CD4-positive, alpha-beta T cell treated with Interleukin-15 for 4 hours (primary cell): Measurements from ENCODE around the gene G0S2.

Experiments used
- DNase-seq: peaks from one replicate; pipeline ENCODE4 v3.0.0-alpha.2; 2020; ENCODE audit warnings: low spot score

The G0S2 gene, protein sequence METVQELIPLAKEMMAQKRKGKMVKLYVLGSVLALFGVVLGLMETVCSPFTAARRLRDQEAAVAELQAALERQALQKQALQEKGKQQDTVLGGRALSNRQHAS

DNA sequence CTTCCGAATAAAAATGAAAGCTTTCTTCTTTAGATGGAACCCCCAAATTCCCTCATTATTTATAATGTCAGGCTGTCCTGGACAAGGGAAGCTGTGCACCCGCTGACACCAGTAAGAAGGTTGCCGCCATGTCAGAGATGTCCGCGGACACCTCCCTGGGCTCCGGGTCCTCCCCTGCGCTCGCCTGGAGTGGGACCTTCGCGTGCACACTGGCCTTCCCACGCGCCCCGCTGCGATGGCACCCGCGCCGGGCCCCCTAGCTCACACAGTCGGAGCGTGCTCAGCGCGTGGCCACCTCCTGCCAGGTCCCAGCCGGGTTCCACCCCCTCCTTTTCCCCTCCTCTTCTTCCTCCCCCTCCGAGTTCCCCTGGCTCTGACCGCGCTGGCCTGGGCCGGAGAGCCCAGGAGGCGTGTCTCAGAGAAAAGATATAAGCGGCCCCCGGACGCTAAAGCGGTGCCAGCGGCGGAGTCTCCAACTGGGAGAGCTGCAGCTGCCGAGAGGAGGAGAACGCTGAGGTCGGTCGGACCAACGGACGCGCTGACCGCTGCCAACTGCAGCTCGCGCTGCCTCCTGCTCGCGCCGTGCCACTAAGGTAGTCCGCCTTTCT is at the start of gene G0S2:
Gene G0S2 (plus strand): TSS at position 456 of the 608 bp plus-strand sequence. CDS start 273 bp downstream, outside the sequence.
- DNase-seq = no peak

DNA sequence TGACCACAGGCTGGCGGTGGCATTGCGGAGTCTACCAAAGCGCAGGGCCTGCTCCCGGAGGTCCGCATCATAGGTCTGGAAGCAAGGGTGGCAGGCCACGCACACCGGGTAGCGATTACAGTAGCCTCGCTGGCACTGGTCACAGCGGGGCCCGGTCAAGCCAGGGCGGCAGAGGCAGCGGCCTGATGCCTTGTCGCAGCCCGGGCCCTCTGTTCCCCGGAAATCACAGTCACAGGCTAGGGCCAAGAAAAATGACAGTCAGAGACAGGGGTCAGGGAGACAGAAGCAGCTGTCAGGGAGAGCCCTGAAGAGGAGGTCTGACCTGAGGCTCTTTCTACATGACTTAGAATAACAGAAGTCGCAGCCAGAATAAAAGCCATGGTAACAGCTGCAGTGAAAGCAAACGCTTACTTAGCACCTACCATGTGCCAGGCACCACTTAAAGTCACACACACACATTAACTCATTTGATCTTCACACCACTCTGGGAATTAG is 49.4 kb upstream of the G0S2 start:
- DNase-seq = no peak

DNA sequence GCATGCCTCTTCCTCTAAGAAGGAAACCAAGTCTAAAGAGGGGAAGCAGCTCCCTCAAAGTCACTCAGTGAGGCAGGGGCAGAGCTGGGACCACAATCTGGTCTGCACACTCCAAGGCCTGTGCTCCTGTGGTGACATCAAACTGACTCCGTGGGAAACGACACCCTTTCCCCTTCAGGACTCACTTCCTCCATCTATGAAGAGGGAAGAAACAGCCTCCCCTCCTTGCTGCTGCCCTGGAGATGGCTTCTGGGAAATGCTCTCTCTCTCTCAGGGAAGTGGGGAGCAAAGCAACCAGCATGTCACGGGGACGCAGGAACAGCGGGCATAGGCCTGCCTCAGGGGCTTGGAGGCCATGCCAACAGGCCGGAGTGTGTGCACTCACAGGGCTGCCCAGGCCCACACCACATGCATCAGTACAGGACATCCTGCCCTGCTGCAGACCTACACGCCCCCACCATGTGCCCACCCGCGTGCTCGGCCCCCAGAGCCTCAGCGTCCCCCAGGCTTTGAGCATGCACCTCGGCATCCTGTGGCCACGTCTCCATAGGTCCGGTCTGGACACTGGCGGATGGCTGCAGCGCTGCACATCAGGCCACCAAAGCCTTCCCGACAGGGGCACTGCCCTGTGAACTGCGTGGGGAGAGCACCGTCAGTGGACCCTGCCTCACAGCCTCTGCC is 48.7 kb upstream of the G0S2 start:
- DNase-seq = no peak

DNA sequence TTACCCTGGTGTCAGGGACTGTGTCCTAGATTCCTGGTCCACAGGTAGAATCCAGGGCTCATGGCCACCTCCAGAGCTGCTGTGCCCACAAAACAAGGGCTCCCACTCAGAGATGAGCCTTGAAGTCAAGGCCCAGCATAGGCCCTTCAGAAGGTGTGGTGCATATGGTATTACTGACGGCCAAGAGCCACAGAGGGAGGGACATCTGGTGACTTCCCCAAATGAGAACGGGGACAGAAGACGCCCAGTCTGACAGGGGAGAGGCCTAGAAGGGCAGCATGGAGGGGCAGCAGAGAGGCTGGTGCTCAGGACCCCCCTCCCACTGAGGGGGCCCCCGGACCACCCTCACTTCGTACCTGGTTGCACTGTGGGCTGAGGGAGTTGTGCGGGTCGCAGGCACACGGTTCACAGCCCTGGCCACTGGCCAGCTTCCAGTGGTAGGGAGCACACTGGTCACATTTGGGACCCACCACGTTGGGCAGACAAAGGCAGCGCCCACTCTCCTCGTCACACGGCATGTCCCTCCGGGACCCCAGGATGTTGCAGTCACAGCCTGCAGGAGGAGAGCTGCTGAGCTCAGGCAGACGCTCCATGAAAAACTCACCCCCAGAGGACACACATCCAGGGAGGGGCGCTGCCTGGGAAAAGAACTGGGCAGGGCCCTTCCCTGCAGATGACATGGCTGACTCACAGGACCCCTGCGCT is 48.0 kb upstream of the G0S2 start:
- no peak for DNase-seq

DNA sequence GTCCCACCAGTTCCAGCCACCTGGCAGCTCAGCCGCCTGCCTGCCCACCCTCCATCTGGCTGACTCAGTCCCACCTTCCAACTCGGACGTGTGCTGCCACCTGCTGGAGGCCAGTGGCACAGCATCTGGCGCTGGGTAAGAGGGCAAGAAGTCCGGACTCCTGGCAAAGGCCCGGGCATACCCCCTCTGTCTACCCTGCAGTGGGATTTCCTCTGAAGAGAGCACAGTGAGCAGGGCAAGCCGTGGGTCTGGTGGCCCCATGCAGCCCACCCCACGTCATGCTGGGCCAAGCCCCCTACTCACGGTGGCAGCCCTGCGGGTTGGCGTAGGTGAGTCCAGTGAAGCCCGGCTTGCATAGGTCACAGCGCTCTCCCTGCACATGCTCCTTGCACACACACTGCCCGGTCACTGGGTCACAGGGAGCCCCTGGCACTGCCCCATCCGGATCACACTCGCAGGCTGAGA is 47.4 kb upstream of the G0S2 start:
- peak; percentile 77 for DNase-seq

- no peak for DNase-seq
Measured at GRCh38 chr1:209628618-209629299, 46.5 kb upstream of the G0S2 start.

GRCh38 chr1:209629621-209630382 is 45.4 kb upstream of the G0S2 start:
- no peak for DNase-seq

DNA sequence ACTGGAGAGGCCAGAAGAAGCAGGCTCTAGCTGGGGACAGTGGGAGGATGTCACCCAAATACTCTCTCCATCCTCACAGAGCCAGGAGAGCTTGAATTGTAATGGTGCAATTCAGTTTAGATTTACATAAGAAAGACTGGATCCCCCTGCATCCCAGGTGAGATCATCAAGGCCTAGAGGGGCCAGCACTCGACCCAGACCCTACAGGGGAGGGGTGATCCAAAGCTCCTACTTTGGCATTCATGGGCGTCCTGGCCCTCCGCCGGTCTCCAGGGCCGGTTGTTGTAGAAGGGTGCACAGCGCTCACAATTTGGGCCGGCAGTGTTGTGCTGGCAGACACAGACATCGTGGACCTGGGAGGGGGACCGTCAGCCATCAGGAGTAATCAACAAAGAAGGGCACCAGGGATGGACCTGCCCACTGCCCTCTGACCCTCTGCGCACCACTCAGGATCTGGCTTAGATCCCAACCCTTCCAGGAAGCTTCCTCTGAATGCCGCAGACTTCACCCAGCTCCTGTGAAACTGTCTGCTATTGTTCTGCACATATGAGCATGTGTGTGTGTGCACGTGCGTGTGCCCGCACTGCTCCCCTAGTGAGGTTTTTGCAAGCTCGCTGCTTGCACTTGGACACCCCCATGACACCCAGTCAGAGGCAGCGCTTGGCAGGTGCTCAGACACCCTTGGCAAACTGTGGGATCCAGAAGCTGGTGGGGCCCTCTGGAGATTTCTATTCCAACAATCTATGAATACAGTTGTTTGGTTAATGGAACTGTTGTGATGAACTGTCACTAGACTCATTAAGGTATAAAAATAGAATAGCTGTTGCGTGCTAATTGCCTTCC is 44.6 kb upstream of the G0S2 start:
- no peak for DNase-seq

DNA sequence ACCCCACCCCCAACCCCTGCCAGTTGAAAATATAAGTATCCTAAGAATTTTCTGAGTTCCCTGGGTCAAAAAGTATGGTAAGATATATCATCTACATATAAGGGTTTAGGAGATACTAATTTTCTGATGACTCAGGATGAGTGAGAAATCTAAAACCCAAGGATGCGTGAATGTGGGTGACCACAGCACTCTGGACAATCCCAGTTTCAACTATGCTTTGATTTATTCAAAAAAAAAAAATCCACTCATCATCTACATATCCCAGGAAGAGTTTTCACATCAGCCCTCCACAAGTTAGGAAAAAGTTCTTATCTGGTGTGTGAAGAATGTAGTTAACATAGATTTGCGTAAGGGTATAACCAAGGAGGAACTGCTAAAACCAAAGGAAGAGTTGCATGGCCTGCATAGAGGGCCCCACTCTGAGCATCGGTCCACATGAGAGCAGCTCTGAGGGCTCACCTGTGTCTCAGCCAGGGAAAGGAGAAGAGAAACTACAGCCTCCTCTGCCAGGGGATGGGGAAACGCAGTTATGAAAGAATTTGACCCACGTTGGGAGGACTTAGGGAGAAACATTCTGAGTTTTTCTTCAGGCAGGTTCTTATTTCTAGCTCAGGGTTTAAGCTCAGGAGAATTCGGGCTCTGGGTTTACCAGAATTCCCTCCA is 41.7 kb upstream of the G0S2 start:
- no peak for DNase-seq

GRCh38 chr1:209634005-209634737 is 41.0 kb upstream of the G0S2 start:
- DNase-seq = no peak

GRCh38 chr1:209635850-209636249 is 39.4 kb upstream of the G0S2 start:
- no peak for DNase-seq

- no peak for DNase-seq
Measured at GRCh38 chr1:209641832-209642172, 33.4 kb upstream of the G0S2 start.

DNA sequence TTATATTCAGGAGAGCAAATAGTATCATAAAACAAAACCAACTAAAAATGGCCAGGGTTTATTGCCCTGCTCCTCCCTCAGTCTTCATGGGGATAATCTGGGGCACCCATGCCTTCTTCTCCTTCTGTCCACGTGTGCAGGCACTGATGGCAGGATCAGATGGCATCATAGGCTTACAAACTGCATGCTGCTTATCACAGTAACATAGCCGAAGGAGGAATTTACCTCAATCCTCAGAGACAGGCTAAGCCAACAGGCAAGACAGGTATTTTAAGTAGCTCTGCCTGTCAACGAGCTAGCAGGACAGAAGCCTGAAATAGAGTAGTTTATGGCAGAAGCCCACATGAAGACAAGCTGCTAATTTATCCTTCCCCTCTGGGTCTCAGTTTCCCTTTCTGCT is 32.4 kb upstream of the G0S2 start:
- DNase-seq = no peak

DNA sequence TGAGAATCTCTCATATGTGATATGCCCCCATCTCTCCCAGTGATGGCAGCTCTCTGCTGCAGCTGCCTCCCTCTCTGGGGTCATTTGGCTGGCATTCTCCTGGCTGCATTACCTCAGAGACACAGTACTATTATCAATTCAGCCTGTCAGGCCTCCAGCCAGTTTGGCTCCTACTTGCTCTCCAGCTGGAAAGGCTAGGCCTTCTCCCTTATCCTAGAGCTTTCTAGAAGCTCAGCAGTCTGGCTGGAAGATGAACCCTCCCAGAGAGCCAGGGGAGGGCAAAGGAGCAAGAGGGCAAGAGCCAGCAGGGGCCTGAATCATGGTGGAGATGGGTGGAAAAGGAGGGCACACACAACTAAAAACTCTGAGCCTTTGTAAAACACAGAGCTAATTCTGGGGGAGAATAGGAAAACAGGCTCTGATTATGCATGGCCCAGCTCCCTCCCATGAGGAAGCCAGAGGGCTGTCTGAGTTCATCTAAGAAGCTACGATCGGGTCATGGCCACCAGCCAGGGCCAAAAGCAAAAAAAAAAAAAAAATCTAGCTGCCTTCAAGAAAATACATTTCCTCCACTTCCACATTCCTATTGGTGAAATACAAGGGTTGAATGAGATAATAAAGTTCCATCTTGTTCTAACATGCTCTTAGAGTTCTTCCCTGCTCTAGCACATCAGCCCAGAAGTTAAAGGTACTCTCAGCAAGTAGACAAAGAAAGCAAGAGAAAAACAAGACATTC is 31.8 kb upstream of the G0S2 start:
- DNase-seq = no peak

DNA sequence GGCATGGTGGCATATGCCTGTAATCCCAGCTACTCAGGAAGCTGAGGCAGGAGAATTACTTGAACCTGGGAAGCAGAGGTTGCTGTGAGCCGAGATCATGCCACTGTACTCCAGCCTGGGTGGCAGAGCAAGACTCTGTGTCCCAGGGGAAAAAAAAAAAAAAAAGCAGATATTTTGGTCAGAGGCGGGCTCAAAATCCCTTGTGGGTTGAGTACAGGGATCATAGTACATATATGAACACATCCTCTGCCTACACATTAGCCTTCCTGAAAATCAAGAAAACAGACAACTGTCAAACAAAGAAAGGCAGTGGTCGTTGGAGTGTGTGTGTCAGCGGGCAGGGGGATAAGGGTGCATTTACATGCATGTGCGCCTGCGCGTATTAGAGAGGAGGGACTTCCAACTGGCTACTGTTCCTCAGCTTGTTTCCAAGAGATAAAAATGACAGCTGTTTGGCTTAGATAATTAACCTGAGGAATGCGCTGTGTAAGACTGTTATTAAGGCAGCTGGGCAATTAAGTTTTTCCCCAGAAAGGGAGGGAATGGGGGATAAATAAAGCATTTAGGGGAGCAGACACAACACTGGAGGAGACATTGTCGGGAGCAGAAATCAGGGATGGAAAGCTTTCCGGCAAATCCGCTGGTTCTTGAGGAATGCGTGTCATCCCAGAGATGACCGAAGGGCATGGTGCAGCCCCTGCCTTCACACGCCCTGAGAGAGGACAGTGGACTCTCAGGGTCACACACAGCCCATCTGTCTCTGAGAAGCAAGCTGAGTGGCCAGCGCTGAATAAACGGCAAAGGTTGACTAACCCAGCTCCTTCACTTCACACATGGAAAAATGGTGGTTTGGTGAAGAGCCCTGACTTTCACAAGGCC is 29.4 kb upstream of the G0S2 start:
- no peak for DNase-seq

DNA sequence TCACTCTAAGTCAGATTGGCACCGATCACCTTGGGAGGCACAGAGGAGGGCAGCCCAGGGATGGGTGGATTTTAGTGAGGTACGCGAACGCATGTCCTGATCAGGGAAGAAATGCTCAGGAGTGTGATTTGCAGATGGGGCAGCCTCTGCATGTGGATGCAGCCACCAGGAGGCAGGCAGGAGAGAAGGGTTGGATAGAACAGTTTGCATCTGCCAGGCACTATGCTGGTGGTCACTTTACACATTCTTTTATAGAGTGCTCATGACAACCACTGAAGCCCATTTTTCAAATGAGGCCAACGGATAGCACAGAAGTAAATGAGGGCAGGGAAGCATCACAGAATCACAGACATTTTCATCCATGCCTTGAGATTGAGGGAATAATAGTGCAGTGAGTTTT is 28.7 kb upstream of the G0S2 start:
- no peak for DNase-seq

GRCh38 chr1:209647156-209647555 is 28.1 kb upstream of the G0S2 start:
- DNase-seq = no peak

DNA sequence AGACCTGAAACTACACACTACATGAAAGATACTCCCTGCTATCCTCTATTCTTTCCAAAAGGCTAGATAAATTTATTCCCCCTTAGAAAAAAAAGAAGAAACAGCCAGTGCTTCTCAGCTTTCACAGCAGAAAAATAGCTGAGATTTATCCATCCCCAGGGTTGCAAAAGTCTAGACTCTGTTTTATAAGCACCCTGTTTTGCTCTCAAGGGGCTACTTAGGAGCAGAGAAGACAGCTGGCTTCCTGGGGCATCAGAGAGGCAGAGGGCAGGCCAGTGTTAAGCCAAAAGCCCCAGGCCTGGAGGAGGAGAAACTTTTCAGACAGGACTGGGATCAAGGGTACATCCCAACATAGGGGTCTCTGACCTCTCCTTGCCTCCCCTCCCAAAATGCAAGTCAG is 26.9 kb upstream of the G0S2 start:
- DNase-seq = no peak
